SK-N-SH (cell line): ENCODE results near the gene EXOC4. TPM values are rescaled to one million over a fixed set of nuclear protein-coding genes. Genes with fewer than 3 reads are reported as not detected.

Experiments
- CTCF ChIA-PET: fragments of 300-600, 350-600 bp; formaldehyde crosslinking; extraction: SDS; loops from one replicate; lab custom pipeline; 2021; lab: Yijun Ruan, JAX
- POLR2A ChIA-PET: fragments of 350-600 bp; sonication (Branson Sonifier 250); formaldehyde crosslinking; extraction: SDS; loops from one replicate; lab custom pipeline; 2020; ENCODE audit warnings: antibody characterized with exemption, inconsistent platforms; lab: Yijun Ruan, JAX
- DNase-seq: peaks from one replicate; pipeline ENCODE4 v3.0.0; 2012
- H2AFZ ChIP-seq: fragments of 200-600 bp; sonication (generic); 2 replicates; pipeline ENCODE4 v1.8.1; 2016; ENCODE audit warnings: antibody characterized with exemption, mild to moderate bottlenecking, low read depth
- H3F3A ChIP-seq: fragments of 200-600 bp; sonication (generic); replicated peaks from 2 replicates; pipeline ENCODE3; 2016; ENCODE audit warnings: antibody characterized with exemption, mild to moderate bottlenecking; ENCODE audit not compliant: insufficient read depth
- H3K27ac ChIP-seq, 2 experiments: fragments of 200-500 bp in 1 of 2; fragments of 200-600 bp in 1 of 2; sonication (Bioruptor generic) in 1 of 2; sonication (generic), shearing (Covaris generic) in 1 of 2; 2 replicates each; pipeline versions ENCODE4 v1.5.1 to v1.6.1; 2014 to 2016; ENCODE audit warnings: low read depth in 2 of 2, inconsistent platforms in 1 of 2, low read length in 1 of 2, mild to moderate bottlenecking in 1 of 2, mixed read lengths in 1 of 2
- H3K27me3 ChIP-seq: fragments of 200-600 bp; sonication (generic), shearing (Covaris generic); 2 replicates; pipeline ENCODE4 v1.6.1; 2016; ENCODE audit warnings: mixed run types; ENCODE audit not compliant: insufficient read depth
- H3K36me3 ChIP-seq, 2 experiments: fragments of 200-500 bp in 1 of 2; fragments of 200-600 bp in 1 of 2; sonication (Bioruptor generic) in 1 of 2; sonication (generic) in 1 of 2; replicated peaks in 1 of 2; 2 replicates each; pipeline versions ENCODE3 to v1.5.1; 2014 to 2016; ENCODE audit warnings: low read length in 1 of 2, mild to moderate bottlenecking in 1 of 2; ENCODE audit not compliant: insufficient read depth in 2 of 2, control insufficient read depth in 1 of 2
- H3K4me1 ChIP-seq, 2 experiments: fragments of 200-500 bp in 1 of 2; fragments of 200-600 bp in 1 of 2; sonication (Bioruptor generic) in 1 of 2; sonication (generic), shearing (Covaris generic) in 1 of 2; 2 replicates each; pipeline versions ENCODE4 v1.5.1 to v1.6.1; 2014 to 2016; ENCODE audit warnings: low read depth in 1 of 2, low read length in 1 of 2, mixed run types in 1 of 2; ENCODE audit not compliant: insufficient read depth in 2 of 2, control insufficient read depth in 1 of 2
- H3K4me2 ChIP-seq: fragments of 200-600 bp; sonication (generic), shearing (Covaris generic); 2 replicates; pipeline ENCODE4 v1.6.1; 2017; ENCODE audit warnings: mixed run types
- H3K4me3 ChIP-seq, 2 experiments: fragments of 200-500 bp in 1 of 2; fragments of 200-600 bp in 1 of 2; sonication (Bioruptor generic) in 1 of 2; sonication (generic), shearing (Covaris generic) in 1 of 2; 2 replicates each; pipeline versions ENCODE4 v1.5.1 to v1.8.1; 2014 to 2016; ENCODE audit warnings: low read depth in 2 of 2, inconsistent platforms in 1 of 2, low read length in 1 of 2, mild to moderate bottlenecking in 1 of 2, mixed read lengths in 1 of 2, moderate library complexity in 1 of 2
- H3K79me2 ChIP-seq: fragments of 200-600 bp; sonication (generic); 2 replicates; pipeline ENCODE4 v1.8.1; 2017; ENCODE audit warnings: mild to moderate bottlenecking; ENCODE audit not compliant: insufficient read depth
- H3K9ac ChIP-seq: fragments of 200-600 bp; sonication (generic); 2 replicates; pipeline ENCODE4 v1.6.1; 2017; ENCODE audit warnings: mixed run types
- H3K9me2 ChIP-seq: fragments of 200-600 bp; sonication (generic); 2 replicates; pipeline ENCODE4 v1.6.1; 2017; ENCODE audit warnings: mixed run types
- H3K9me3 ChIP-seq: fragments of 200-600 bp; sonication (generic); 2 replicates; pipeline ENCODE4 v1.6.1; 2017; ENCODE audit warnings: mixed run types, mild to moderate bottlenecking, moderate library complexity
- H4K20me1 ChIP-seq: fragments of 200-600 bp; sonication (generic); 2 replicates; pipeline ENCODE4 v1.6.1; 2017; ENCODE audit warnings: mild to moderate bottlenecking, mixed run types; ENCODE audit not compliant: insufficient read depth
- CHD2 ChIP-seq: fragments of 150-350 bp; IDR thresholded peaks from 2 replicates; pipeline ENCODE4 v1.6.1; 2018; ENCODE audit warnings: low read length; ENCODE audit not compliant: partially characterized antibody
- ELF1 ChIP-seq: IDR thresholded peaks from 2 replicates; pipeline ENCODE4 v1.4.0; 2012
- FOSL2 ChIP-seq: IDR thresholded peaks from 2 replicates; pipeline ENCODE4 v1.4.0; 2012; ENCODE audit warnings: low read depth, mild to moderate bottlenecking, moderate library complexity, borderline replicate concordance
- FOXM1 ChIP-seq: IDR thresholded peaks from 2 replicates; pipeline ENCODE4 v1.4.0; 2012; ENCODE audit warnings: low read depth, mild to moderate bottlenecking
- MEF2A ChIP-seq: IDR thresholded peaks from 2 replicates; pipeline ENCODE4 v1.4.0; 2012; ENCODE audit warnings: low read depth, borderline replicate concordance
- MXI1 ChIP-seq: IDR thresholded peaks from 2 replicates; pipeline ENCODE4 v1.6.1; 2012; ENCODE audit warnings: mild to moderate bottlenecking, low read depth, low read length, improper control_type of control experiment
- NFIC ChIP-seq: IDR thresholded peaks from 2 replicates; pipeline ENCODE4 v1.4.0; 2012; ENCODE audit warnings: borderline replicate concordance
- RCOR1 ChIP-seq: fragments of 150-350 bp; IDR thresholded peaks from 2 replicates; pipeline ENCODE4 v1.6.1; 2017; ENCODE audit warnings: antibody characterized with exemption, low read length
- TEAD4 ChIP-seq: IDR thresholded peaks from 2 replicates; pipeline ENCODE4 v1.4.0; 2012; ENCODE audit warnings: mild to moderate bottlenecking, borderline replicate concordance; ENCODE audit not compliant: insufficient read depth
- YY1 ChIP-seq: IDR thresholded peaks from 2 replicates; pipeline ENCODE4 v1.4.0; 2012; ENCODE audit warnings: low read depth, mild to moderate bottlenecking
- whole genome bisulfite sequencing: methylation state at CpG from one replicate; pipeline ENCODE4 v1.1.6; 2017; ENCODE audit warnings: low lambda C conversion rate; 5-methylcytosine and 5-hydroxymethylcytosine counted together
- polyA plus RNA-seq, 3 experiments: library from polyadenylated mRNA; depleted of rRNA; stranded (reverse); fragments of >200 nt; gene quantifications; 2 replicates each; pipeline ENCODE4 v1.2.3, GENCODE V29; 2012
- TF ChIP-seq, protein P1 (sequence below): IDR thresholded peaks from 2 replicates; pipeline ENCODE4 v1.6.1; 2012; ENCODE audit warnings: mild to moderate bottlenecking, low read depth, low read length, moderate library complexity
- TF ChIP-seq, protein P2 (sequence below): IDR thresholded peaks from 2 replicates; pipeline ENCODE4 v1.4.0; 2012; ENCODE audit warnings: low read depth, borderline replicate concordance
- TF ChIP-seq, protein P3 (sequence below): IDR thresholded peaks from 2 replicates; pipeline ENCODE4; 2012

The EXOC4 gene
- polyA plus RNA-seq, 1 of the 3 experiments (the other 2 are of a cell fraction), result 37.3 TPM

DNA sequence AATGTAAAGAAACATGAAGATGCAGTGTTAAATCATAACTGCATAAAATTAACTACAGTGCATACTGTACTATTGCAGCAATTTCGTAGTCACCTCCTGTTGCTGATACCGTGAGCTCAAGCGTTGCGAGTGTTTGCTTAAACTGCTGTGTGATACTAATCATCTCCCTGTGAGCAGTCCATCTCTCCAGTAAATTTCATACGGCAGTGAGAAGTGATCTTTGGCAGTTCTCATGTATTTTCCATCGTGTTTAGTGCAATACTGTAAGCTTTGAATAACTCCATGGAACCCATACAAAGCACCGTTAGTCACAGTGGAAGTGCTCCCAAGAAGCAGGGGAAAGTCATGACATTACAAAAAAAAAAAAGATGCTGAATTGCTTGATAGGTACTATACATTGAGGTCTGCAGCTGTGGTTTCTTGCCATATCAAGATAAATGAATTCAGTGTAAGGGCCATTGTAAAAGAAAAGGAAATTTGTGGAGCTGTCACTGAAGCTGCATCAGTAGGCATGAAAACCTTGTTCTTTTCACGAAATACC is 360.4 kb downstream of the EXOC4 start:
- peaks cover 0 to 2% of the 10 kb centered on the region in 2 experiments for H3K36me3 ChIP-seq
- 96% methylated on average over 8 of the region's 8 CpGs for WGBS
- no peaks in the 10 kb centered on the region for H3K27me3 ChIP-seq
- H3K27ac ChIP-seq, result peak overlapping the region in 1 of 2 experiments; percentile 39; a peak in 2 of 4 replicates
- TF ChIP-seq ELF1, result no peak
- TF ChIP-seq NFIC, result no peak
- TF ChIP-seq, protein P1, sequence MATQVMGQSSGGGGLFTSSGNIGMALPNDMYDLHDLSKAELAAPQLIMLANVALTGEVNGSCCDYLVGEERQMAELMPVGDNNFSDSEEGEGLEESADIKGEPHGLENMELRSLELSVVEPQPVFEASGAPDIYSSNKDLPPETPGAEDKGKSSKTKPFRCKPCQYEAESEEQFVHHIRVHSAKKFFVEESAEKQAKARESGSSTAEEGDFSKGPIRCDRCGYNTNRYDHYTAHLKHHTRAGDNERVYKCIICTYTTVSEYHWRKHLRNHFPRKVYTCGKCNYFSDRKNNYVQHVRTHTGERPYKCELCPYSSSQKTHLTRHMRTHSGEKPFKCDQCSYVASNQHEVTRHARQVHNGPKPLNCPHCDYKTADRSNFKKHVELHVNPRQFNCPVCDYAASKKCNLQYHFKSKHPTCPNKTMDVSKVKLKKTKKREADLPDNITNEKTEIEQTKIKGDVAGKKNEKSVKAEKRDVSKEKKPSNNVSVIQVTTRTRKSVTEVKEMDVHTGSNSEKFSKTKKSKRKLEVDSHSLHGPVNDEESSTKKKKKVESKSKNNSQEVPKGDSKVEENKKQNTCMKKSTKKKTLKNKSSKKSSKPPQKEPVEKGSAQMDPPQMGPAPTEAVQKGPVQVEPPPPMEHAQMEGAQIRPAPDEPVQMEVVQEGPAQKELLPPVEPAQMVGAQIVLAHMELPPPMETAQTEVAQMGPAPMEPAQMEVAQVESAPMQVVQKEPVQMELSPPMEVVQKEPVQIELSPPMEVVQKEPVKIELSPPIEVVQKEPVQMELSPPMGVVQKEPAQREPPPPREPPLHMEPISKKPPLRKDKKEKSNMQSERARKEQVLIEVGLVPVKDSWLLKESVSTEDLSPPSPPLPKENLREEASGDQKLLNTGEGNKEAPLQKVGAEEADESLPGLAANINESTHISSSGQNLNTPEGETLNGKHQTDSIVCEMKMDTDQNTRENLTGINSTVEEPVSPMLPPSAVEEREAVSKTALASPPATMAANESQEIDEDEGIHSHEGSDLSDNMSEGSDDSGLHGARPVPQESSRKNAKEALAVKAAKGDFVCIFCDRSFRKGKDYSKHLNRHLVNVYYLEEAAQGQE, result no peak
- TF ChIP-seq MXI1, result no peak
- TF ChIP-seq TEAD4, result no peak
- no peak for TF ChIP-seq FOSL2
- no peak for TF ChIP-seq MEF2A
- TF ChIP-seq, protein P2, sequence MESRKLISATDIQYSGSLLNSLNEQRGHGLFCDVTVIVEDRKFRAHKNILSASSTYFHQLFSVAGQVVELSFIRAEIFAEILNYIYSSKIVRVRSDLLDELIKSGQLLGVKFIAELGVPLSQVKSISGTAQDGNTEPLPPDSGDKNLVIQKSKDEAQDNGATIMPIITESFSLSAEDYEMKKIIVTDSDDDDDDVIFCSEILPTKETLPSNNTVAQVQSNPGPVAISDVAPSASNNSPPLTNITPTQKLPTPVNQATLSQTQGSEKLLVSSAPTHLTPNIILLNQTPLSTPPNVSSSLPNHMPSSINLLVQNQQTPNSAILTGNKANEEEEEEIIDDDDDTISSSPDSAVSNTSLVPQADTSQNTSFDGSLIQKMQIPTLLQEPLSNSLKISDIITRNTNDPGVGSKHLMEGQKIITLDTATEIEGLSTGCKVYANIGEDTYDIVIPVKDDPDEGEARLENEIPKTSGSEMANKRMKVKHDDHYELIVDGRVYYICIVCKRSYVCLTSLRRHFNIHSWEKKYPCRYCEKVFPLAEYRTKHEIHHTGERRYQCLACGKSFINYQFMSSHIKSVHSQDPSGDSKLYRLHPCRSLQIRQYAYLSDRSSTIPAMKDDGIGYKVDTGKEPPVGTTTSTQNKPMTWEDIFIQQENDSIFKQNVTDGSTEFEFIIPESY, result no peak
- TF ChIP-seq RCOR1, result no peak
- TF ChIP-seq CHD2, result no peak
- no peak for TF ChIP-seq YY1
- TF ChIP-seq, protein P3, sequence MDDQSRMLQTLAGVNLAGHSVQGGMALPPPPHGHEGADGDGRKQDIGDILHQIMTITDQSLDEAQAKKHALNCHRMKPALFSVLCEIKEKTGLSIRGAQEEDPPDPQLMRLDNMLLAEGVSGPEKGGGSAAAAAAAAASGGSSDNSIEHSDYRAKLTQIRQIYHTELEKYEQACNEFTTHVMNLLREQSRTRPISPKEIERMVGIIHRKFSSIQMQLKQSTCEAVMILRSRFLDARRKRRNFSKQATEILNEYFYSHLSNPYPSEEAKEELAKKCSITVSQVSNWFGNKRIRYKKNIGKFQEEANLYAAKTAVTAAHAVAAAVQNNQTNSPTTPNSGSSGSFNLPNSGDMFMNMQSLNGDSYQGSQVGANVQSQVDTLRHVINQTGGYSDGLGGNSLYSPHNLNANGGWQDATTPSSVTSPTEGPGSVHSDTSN, result no peak
- no peak for TF ChIP-seq FOXM1
- no peaks in the 10 kb centered on the region for H3K9me3 ChIP-seq
- no peaks in the 10 kb centered on the region for H3K9me2 ChIP-seq
- POLR2A ChIA-PET, result no interaction called here
- H3F3A ChIP-seq, result peaks cover 4% of the 10 kb centered on the region
- DNase-seq, result no peak
- no peak overlapping the region for H2AFZ ChIP-seq
- no peak overlapping the region for H3K4me3 ChIP-seq
- no peak overlapping the region for H3K4me2 ChIP-seq
- peaks cover 5% of the 10 kb centered on the region; the same call in 1 of the 2 replicates for H3K79me2 ChIP-seq
- H3K9ac ChIP-seq, result no peak overlapping the region
- H3K4me1 ChIP-seq, result peaks cover 0 to 9% of the 10 kb centered on the region in 2 experiments; a peak in 2 of 4 replicates
- no peaks in the 10 kb centered on the region for H4K20me1 ChIP-seq
- CTCF ChIA-PET, result no interaction called here
